HUDEP-2 (cell line): ENCODE measurements around the gene CFAP20DC.

Experiments
- DNase-seq, 76 experiments: peaks; one replicate each; lab custom pipeline; 2025; ENCODE audit not compliant: unreplicated experiment in 76 of 76; lab: John Stamatoyannopoulos, UW

CFAP20DC gene

GRCh38 chr3:59027607-59028006 lies 22.2 kb downstream of the CFAP20DC start:
- DNase-seq, result no peak

GRCh38 chr3:59023612-59024011 lies 26.2 kb downstream of the CFAP20DC start:
- DNase-seq, result no peak

- no peak for DNase-seq
These were observed 32.2 kb downstream of the CFAP20DC start for GRCh38 chr3:59017617-59017984.

- no peak for DNase-seq
These were observed 32.8 kb downstream of the CFAP20DC start for GRCh38 chr3:59016930-59017616.

- DNase-seq, result no peak
These were observed 36.2 kb downstream of the CFAP20DC start for GRCh38 chr3:59013611-59014010.

GRCh38 chr3:59006634-59007517 lies 42.9 kb downstream of the CFAP20DC start:
- no peak for DNase-seq

- DNase-seq, result peak in 3 of 76 experiments; percentile 8 to 37 (median 22)
These were observed 48.1 kb downstream of the CFAP20DC start for GRCh38 chr3:59001675-59002074.

GRCh38 chr3:58999774-59000160 lies 50.1 kb downstream of the CFAP20DC start:
- DNase-seq, result peak in 2 of 76 experiments; percentile 6 to 13

GRCh38 chr3:58999134-58999773 lies 50.6 kb downstream of the CFAP20DC start:
- DNase-seq, result peak in 17 of 76 experiments; percentile 1 to 40 (median 13)

- DNase-seq, result peak in 68 of 76 experiments; percentile 14 to 91 (median 66)
These were observed 51.2 kb downstream of the CFAP20DC start for GRCh38 chr3:58998476-58999117.

GRCh38 chr3:58996730-58997129 lies 53.1 kb downstream of the CFAP20DC start:
- DNase-seq, result no peak

GRCh38 chr3:58994746-58995330 lies 55.0 kb downstream of the CFAP20DC start:
- peak in 48 of 76 experiments; percentile 1 to 78 (median 36) for DNase-seq

- no peak for DNase-seq
These were observed 56.3 kb downstream of the CFAP20DC start for GRCh38 chr3:58993547-58993946.

- DNase-seq, result no peak
These were observed 58.2 kb downstream of the CFAP20DC start for GRCh38 chr3:58991623-58992022.

GRCh38 chr3:58991026-58991425 lies 58.8 kb downstream of the CFAP20DC start:
- DNase-seq, result no peak

- no peak for DNase-seq
These were observed 59.9 kb downstream of the CFAP20DC start for GRCh38 chr3:58989955-58990354.

GRCh38 chr3:58989163-58989562 lies 60.7 kb downstream of the CFAP20DC start:
- DNase-seq, result no peak

GRCh38 chr3:58988041-58988440 lies 61.8 kb downstream of the CFAP20DC start:
- no peak for DNase-seq

GRCh38 chr3:58986654-58987053 lies 63.2 kb downstream of the CFAP20DC start:
- DNase-seq, result no peak

GRCh38 chr3:58979840-58980239 lies 70.0 kb downstream of the CFAP20DC start:
- DNase-seq, result no peak
